HepG2 (cell line): ENCODE results near the gene KANSL1. TPM values are rescaled to one million over a fixed set of nuclear protein-coding genes. Genes with fewer than 3 reads are reported as not detected.

Experiments
- HOXA7 ChIP-seq: sonication (generic); formaldehyde crosslinking; IDR thresholded peaks from 2 replicates; pipeline ENCODE4 v1.8.1; 2022; ENCODE audit warnings: mild to moderate bottlenecking, missing genetic modification reagents, moderate library complexity
- KDM6A ChIP-seq: IDR thresholded peaks from 2 replicates; pipeline ENCODE4 v1.6.1; 2016; ENCODE audit warnings: low read depth
- KMT2B ChIP-seq: IDR thresholded peaks from 2 replicates; pipeline ENCODE4 v1.6.1; 2016; ENCODE audit warnings: missing genetic modification reagents, missing compliant biosample characterization
- NFIB ChIP-seq: sonication (generic); formaldehyde crosslinking; IDR thresholded peaks from 2 replicates; pipeline ENCODE4 v1.9.0; 2021; ENCODE audit warnings: missing genetic modification reagents, mild to moderate bottlenecking, borderline replicate concordance
- STAT5B ChIP-seq: sonication (generic); formaldehyde crosslinking; IDR thresholded peaks from 2 replicates; pipeline ENCODE4 v1.4.0; 2020; ENCODE audit warnings: missing genetic modification reagents
- TBX2 ChIP-seq: sonication (generic); formaldehyde crosslinking; IDR thresholded peaks from 2 replicates; pipeline ENCODE4 v1.5.0; 2020; ENCODE audit warnings: missing genetic modification reagents, mild to moderate bottlenecking, borderline replicate concordance
- TCF7 ChIP-seq: sonication (generic); IDR thresholded peaks from 2 replicates; pipeline ENCODE4 v1.6.1; 2016; ENCODE audit warnings: antibody characterized with exemption, low read depth
- TEAD3 ChIP-seq: optimal IDR thresholded peaks from 2 replicates; pipeline ENCODE3; 2016; ENCODE audit warnings: borderline replicate concordance
- TOE1 ChIP-seq: sonication (generic); formaldehyde crosslinking; IDR thresholded peaks from 2 replicates; pipeline ENCODE4 v1.4.0; 2020; ENCODE audit warnings: mild to moderate bottlenecking, missing genetic modification reagents
- ZBTB7A ChIP-seq: sonication (generic); formaldehyde crosslinking; IDR thresholded peaks from 2 replicates; pipeline ENCODE4 v1.8.0; 2022; ENCODE audit warnings: mild to moderate bottlenecking, missing genetic modification reagents
- ZFYVE20 ChIP-seq: sonication (generic); formaldehyde crosslinking; IDR thresholded peaks from 2 replicates; pipeline ENCODE4 v1.8.0; 2023; ENCODE audit warnings: low read depth, mild to moderate bottlenecking, moderate library complexity, missing genetic modification reagents, borderline replicate concordance
- ZNF296 ChIP-seq: sonication (generic); formaldehyde crosslinking; conservative IDR thresholded peaks from 2 replicates; pipeline ENCODE4 v1.5.0; 2020; ENCODE audit warnings: mild to moderate bottlenecking, missing genetic modification reagents
- ZNF331 ChIP-seq: sonication (generic); formaldehyde crosslinking; IDR thresholded peaks from 2 replicates; pipeline ENCODE4 v1.4.0; 2020; ENCODE audit warnings: missing genetic modification reagents
- ZNF607 ChIP-seq: sonication (generic); formaldehyde crosslinking; IDR thresholded peaks from 2 replicates; pipeline ENCODE4 v1.5.1; 2020; ENCODE audit warnings: missing genetic modification reagents, mild to moderate bottlenecking, borderline replicate concordance
- ZNF720 ChIP-seq: sonication (generic); formaldehyde crosslinking; IDR thresholded peaks from 2 replicates; pipeline ENCODE4 v1.4.0; 2020; ENCODE audit warnings: missing genetic modification reagents
- polyA plus RNA-seq, 8 experiments: library from polyadenylated mRNA; depleted of rRNA in 3 of 8; stranded (reverse) in 7 of 8; unstranded in 1 of 8; fragments of >200 nt; fragmentation: Illumina TruSeq in 4 of 8; extraction: Trizol in 4 of 8; gene quantifications; 2 replicates each; pipeline versions ENCODE4 v1.2.1 to v1.2.3, GENCODE V29; 2011 to 2016; ENCODE audit warnings: low read depth in 4 of 8, missing spikeins in 1 of 8, mixed read lengths in 1 of 8; ENCODE audit not compliant: insufficient read depth in 1 of 8
- total RNA-seq, 5 experiments: library from RNA; depleted of rRNA; stranded (reverse); fragments of >200 nt; fragmentation: Illumina TruSeq; extraction: Trizol; gene quantifications; 2 replicates each; pipeline ENCODE4 v1.2.3, GENCODE V29; 2016; ENCODE audit warnings: low read depth in 1 of 5
- TF ChIP-seq, protein P1 (sequence below): sonication (generic); formaldehyde crosslinking; IDR thresholded peaks from 2 replicates; pipeline ENCODE4 v1.8.1; 2023; ENCODE audit warnings: mild to moderate bottlenecking, moderate library complexity, missing genetic modification reagents
- TF ChIP-seq, protein P2 (sequence below): sonication (generic); formaldehyde crosslinking; IDR thresholded peaks from 2 replicates; pipeline ENCODE4 v1.4.0; 2020; ENCODE audit warnings: missing genetic modification reagents, borderline replicate concordance
- TF ChIP-seq, protein P3 (sequence below): sonication (generic); formaldehyde crosslinking; IDR thresholded peaks from 2 replicates; pipeline ENCODE4 v1.5.0; 2020; ENCODE audit warnings: missing genetic modification reagents
- TF ChIP-seq, protein P4 (sequence below): sonication (generic); formaldehyde crosslinking; conservative IDR thresholded peaks from 2 replicates; pipeline ENCODE4 v1.4.0; 2020; ENCODE audit warnings: missing genetic modification reagents
- TF ChIP-seq, protein P5 (sequence below): fragments of 450-650 bp; IDR thresholded peaks from 2 replicates; pipeline ENCODE4 v1.6.1; 2017

The KANSL1 gene
- total and polyA plus RNA-seq, 2 of the 13 experiments (the other 11 are each of a cell fraction or from before 2014, with no cell fraction given), result 24.0 to 59.6 TPM

DNA sequence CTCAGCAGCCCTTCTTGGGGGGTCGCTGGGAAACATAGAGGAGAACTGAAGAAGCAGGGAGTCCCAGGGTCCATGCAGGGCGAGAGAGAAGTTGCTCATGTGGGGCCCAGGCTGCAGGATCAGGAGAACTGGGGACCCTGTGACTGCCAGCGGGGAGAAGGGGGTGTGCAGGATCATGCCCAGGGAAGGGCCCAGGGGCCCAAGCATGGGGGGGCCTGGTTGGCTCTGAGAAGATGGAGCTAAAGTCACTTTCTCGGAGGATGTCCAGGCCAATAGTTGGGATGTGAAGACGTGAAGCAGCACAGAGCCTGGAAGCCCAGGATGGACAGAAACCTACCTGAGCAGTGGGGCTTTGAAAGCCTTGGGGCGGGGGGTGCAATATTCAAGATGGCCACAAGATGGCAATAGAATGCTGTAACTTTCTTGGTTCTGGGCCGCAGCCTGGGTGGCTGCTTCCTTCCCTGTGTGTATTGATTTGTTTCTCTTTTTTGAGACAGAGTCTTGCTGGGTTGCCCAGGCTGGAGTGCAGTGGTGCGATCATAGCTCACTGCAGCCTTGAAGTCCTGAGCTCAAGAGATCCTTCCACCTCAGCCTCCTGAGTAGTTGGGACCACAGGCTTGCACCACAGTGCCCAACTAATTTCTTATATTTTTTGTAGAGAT is 190.8 kb downstream of the KANSL1 start (continued):
- TF ChIP-seq ZFYVE20 (CRISPR knock-in tag), result no peak
- TF ChIP-seq, protein P1, sequence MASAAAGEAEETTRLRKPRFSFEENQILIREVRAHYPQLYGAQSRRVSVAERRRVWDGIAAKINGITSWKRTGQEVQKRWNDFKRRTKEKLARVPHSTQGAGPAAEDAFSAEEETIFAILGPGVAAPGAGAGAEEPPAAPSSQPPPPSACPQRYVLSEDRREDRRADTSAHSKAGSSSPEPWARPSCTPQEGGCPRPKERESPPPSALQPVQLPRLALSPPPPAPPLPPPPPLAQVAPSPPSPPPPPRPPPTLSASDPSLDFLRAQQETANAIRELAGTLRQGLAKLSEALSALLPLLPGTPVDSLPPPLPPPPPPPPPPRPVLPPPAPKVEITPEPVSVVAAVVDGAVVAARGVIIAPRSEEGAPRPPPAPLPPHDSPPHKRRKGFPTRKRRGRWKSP (CRISPR knock-in tag), result no peak
- no peak for TF ChIP-seq ZNF607 (CRISPR knock-in tag)
- TF ChIP-seq TOE1 (CRISPR knock-in tag), result 0 out of 2 replicates have a peak, but pooled peaks have one; percentile 60
- TF ChIP-seq, protein P2, sequence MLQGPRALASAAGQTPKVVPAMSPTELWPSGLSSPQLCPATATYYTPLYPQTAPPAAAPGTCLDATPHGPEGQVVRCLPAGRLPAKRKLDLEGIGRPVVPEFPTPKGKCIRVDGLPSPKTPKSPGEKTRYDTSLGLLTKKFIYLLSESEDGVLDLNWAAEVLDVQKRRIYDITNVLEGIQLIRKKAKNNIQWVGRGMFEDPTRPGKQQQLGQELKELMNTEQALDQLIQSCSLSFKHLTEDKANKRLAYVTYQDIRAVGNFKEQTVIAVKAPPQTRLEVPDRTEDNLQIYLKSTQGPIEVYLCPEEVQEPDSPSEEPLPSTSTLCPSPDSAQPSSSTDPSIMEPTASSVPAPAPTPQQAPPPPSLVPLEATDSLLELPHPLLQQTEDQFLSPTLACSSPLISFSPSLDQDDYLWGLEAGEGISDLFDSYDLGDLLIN (CRISPR knock-in tag), result no peak
- TF ChIP-seq KDM6A, result no peak
- TF ChIP-seq TBX2 (CRISPR knock-in tag), result peak; percentile 34; the same call in 1 of the 2 replicates
- TF ChIP-seq ZNF296 (CRISPR knock-in tag), result 0 out of 2 replicates have a peak, but pooled peaks have one; percentile 27
- TF ChIP-seq, protein P3, sequence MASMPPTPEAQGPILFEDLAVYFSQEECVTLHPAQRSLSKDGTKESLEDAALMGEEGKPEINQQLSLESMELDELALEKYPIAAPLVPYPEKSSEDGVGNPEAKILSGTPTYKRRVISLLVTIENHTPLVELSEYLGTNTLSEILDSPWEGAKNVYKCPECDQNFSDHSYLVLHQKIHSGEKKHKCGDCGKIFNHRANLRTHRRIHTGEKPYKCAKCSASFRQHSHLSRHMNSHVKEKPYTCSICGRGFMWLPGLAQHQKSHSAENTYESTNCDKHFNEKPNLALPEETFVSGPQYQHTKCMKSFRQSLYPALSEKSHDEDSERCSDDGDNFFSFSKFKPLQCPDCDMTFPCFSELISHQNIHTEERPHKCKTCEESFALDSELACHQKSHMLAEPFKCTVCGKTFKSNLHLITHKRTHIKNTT (CRISPR knock-in tag), result no peak
- TF ChIP-seq ZNF331, result peak; percentile 70
- TF ChIP-seq, protein P4, sequence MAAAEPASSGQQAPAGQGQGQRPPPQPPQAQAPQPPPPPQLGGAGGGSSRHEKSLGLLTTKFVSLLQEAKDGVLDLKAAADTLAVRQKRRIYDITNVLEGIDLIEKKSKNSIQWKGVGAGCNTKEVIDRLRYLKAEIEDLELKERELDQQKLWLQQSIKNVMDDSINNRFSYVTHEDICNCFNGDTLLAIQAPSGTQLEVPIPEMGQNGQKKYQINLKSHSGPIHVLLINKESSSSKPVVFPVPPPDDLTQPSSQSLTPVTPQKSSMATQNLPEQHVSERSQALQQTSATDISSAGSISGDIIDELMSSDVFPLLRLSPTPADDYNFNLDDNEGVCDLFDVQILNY (CRISPR knock-in tag), result no peak
- TF ChIP-seq STAT5B (CRISPR knock-in tag), result no peak
- no peak for TF ChIP-seq KMT2B (CRISPR knock-in tag)
- no peak for TF ChIP-seq HOXA7 (CRISPR knock-in tag)
- TF ChIP-seq ZNF720, result no peak
- TF ChIP-seq TEAD3 (CRISPR knock-in tag), result peak; percentile 51
- TF ChIP-seq ZBTB7A, result no peak
- TF ChIP-seq NFIB (CRISPR knock-in tag), result no peak
- no peak for TF ChIP-seq TCF7
- TF ChIP-seq, protein P5, sequence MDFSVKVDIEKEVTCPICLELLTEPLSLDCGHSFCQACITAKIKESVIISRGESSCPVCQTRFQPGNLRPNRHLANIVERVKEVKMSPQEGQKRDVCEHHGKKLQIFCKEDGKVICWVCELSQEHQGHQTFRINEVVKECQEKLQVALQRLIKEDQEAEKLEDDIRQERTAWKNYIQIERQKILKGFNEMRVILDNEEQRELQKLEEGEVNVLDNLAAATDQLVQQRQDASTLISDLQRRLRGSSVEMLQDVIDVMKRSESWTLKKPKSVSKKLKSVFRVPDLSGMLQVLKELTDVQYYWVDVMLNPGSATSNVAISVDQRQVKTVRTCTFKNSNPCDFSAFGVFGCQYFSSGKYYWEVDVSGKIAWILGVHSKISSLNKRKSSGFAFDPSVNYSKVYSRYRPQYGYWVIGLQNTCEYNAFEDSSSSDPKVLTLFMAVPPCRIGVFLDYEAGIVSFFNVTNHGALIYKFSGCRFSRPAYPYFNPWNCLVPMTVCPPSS, result no peak
